Transverse colon (tissue), 4 donors: Measurements from ENCODE around the gene SCNN1A.

Source experiments
- EP300 ChIP-seq: sonication (generic); formaldehyde crosslinking; IDR thresholded peaks from one replicate; pipeline ENCODE4 v1.6.1; 2017; ENCODE audit warnings: antibody characterized with exemption, low read depth
- POLR2A ChIP-seq: fragments of 450-650 bp; IDR thresholded peaks from one replicate; pipeline ENCODE4 v1.6.1; 2016; ENCODE audit warnings: antibody characterized with exemption, mild to moderate bottlenecking, moderate library complexity
- POLR2AphosphoS5 ChIP-seq, 3 donors: sonication (generic); formaldehyde crosslinking; IDR thresholded peaks; one replicate each; pipeline ENCODE4 v1.6.1; 2016; ENCODE audit warnings: antibody characterized with exemption in 3 of 3
- TF ChIP-seq, protein P1 (sequence below), 5 experiments: fragments of 200-600 bp in 3 of 5; fragments of 450-650 bp in 2 of 5; sonication (generic) in 3 of 5; IDR thresholded peaks; 1 replicate in 2 of 5; 2 replicates in 3 of 5; pipeline ENCODE4 v1.5.1; 2016 to 2017; ENCODE audit warnings: antibody characterized with exemption in 5 of 5, inconsistent platforms in 3 of 5, mild to moderate bottlenecking in 2 of 5, moderate library complexity in 1 of 5

DNA sequence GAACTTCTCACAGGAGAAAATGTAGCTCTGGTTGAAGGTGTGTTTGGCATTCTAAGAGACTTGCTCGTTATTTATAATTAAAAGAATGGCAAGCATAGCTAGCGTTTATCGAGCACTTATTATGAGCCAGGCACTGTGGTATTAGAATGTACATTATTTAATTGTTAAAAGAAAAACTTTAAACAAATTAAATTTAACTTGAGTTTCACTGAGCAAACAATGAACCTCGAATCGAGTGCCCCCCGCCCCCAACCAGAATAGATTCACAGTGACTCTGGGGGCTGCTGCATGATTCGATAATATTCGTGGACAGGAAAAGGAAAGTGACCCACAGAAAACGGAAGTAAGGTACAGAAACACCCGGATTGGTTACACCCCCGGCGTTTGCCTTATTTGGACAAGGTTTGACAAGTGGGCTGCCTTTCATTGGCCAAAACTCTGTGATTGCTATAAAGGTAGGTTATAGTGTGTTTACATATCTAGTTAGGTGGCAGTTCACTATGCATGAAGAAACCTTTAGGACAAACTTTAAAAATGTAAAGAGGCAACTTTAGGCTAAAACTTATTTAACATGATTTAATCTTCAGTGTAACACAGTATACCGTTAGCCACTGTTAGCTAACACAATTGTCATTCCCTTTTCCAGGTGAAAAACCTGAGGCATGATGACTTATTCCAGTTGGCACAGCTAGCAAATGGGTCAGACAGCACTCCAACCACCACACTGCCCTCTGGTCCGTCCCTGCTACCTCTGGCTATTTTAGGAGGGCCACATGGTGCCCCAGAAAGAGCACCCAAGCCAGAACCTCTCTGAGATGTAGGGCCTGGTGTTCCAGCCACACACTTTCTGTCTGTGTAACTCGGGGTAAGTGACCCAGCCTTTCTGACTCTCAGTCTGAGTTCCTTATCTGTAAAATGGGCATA, 7.1 kb downstream of the SCNN1A start:
- TF ChIP-seq, protein P1, sequence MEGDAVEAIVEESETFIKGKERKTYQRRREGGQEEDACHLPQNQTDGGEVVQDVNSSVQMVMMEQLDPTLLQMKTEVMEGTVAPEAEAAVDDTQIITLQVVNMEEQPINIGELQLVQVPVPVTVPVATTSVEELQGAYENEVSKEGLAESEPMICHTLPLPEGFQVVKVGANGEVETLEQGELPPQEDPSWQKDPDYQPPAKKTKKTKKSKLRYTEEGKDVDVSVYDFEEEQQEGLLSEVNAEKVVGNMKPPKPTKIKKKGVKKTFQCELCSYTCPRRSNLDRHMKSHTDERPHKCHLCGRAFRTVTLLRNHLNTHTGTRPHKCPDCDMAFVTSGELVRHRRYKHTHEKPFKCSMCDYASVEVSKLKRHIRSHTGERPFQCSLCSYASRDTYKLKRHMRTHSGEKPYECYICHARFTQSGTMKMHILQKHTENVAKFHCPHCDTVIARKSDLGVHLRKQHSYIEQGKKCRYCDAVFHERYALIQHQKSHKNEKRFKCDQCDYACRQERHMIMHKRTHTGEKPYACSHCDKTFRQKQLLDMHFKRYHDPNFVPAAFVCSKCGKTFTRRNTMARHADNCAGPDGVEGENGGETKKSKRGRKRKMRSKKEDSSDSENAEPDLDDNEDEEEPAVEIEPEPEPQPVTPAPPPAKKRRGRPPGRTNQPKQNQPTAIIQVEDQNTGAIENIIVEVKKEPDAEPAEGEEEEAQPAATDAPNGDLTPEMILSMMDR (IDR thresholded peaks at IDR 0.05): no peak
- no peak for TF ChIP-seq POLR2A
- no peak for TF ChIP-seq EP300
- TF ChIP-seq POLR2AphosphoS5 (IDR thresholded peaks at IDR 0.05): no peak
